Spleen (tissue), 7 donors: Measurements from ENCODE around the gene BTBD17.

Experiments
- POLR2A ChIP-seq, 3 donors: fragments of 450-650 bp; IDR thresholded peaks; one replicate each; pipeline ENCODE4 v1.5.1; 2017; ENCODE audit warnings: antibody characterized with exemption in 3 of 3, mild to moderate bottlenecking in 1 of 3
- POLR2AphosphoS5 ChIP-seq, 3 donors: sonication (generic); formaldehyde crosslinking; IDR thresholded peaks; one replicate each; pipeline ENCODE4 v1.5.1; 2017; ENCODE audit warnings: antibody characterized with exemption in 3 of 3
- TF ChIP-seq, protein P1 (sequence below), 11 experiments: fragments of 200-600 bp in 7 of 11; fragments of 450-650 bp in 4 of 11; sonication (generic) in 4 of 11; IDR thresholded peaks in 8 of 11; conservative IDR thresholded peaks in 3 of 11; 1 replicate in 7 of 11; 2 replicates in 4 of 11; pipeline versions ENCODE4 v1.4.0 to v1.8.0; 2016 to 2021; ENCODE audit warnings: antibody characterized with exemption in 11 of 11, inconsistent platforms in 4 of 11, mild to moderate bottlenecking in 1 of 11
- donor health status: DM: no; HTN: no; CAD: no; lungs with moderate emphysema.
- donor health status: DM: no; HTN: no; CAD: no.
- donor health status: DM: no; HTN: no; CAD: no.

DNA sequence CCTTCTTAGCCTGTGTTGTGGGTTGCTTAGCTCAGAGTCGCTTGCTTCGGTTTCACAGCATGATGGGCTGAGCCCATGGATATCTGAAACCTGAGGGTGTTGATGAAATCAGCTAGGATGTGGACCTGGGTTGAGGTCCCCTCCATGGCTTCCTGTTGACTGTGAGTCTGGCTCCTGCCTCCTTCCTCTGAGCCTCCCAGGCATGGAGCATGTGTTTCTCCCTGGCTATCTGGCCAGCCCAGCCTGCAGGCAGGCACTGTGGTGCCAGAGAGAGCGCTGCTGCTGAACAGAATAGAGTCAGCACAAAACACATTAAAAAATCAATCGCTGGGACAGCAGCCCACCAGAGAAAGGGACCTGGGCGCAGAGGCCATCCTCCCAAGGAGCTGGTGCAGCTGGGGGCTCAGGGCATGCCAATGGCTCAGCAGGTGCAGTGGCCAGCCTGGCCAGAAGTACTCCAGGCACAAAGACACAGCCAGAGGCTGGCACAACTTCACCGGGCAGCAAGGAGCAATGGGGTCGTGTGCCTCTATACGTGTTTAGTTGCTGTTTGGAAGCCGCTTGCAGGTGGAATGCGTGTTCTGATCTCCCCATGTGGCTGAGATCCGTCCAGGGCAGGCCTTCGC is 42.0 kb upstream of the BTBD17 start:
- TF ChIP-seq, protein P1, sequence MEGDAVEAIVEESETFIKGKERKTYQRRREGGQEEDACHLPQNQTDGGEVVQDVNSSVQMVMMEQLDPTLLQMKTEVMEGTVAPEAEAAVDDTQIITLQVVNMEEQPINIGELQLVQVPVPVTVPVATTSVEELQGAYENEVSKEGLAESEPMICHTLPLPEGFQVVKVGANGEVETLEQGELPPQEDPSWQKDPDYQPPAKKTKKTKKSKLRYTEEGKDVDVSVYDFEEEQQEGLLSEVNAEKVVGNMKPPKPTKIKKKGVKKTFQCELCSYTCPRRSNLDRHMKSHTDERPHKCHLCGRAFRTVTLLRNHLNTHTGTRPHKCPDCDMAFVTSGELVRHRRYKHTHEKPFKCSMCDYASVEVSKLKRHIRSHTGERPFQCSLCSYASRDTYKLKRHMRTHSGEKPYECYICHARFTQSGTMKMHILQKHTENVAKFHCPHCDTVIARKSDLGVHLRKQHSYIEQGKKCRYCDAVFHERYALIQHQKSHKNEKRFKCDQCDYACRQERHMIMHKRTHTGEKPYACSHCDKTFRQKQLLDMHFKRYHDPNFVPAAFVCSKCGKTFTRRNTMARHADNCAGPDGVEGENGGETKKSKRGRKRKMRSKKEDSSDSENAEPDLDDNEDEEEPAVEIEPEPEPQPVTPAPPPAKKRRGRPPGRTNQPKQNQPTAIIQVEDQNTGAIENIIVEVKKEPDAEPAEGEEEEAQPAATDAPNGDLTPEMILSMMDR (IDR thresholded peaks at IDR 0.05 in 8 of 11, conservative IDR thresholded peaks at IDR 0.05 in 3 of 11), result no peak
- TF ChIP-seq POLR2A (IDR thresholded peaks at IDR 0.05) (no peak), POLR2AphosphoS5 (IDR thresholded peaks at IDR 0.05) (no peak)
